22Rv1 (cell line): ENCODE results near the gene YTHDC1.

Experiments
- CTCF ChIP-seq: fragments of 450-650 bp; IDR thresholded peaks from 2 replicates; pipeline ENCODE4 v1.5.1; 2017; ENCODE audit warnings: mild to moderate bottlenecking
- ZFX ChIP-seq: fragments of 450-650 bp; IDR thresholded peaks from 2 replicates; pipeline ENCODE4 v1.6.1; 2017; ENCODE audit warnings: antibody characterized with exemption, borderline replicate concordance

- TF ChIP-seq CTCF (no peak), ZFX (no peak)
Observed at GRCh38 chr4:68346461-68346860, 3.4 kb downstream of the YTHDC1 start.
